Body of pancreas (tissue), 4 donors: ENCODE results near the gene SLC22A5.

Experiments used
- POLR2A ChIP-seq, 3 donors: fragments of 450-650 bp; IDR thresholded peaks; one replicate each; pipeline ENCODE4 v1.6.1; 2016; ENCODE audit warnings: antibody characterized with exemption in 3 of 3, mild to moderate bottlenecking in 2 of 3
- TF ChIP-seq, protein P1 (sequence below), 7 experiments: fragments of 450-650 bp in 4 of 7; fragments of 200-600 bp in 3 of 7; sonication (generic) in 3 of 7; IDR thresholded peaks; one replicate each; pipeline ENCODE4 v1.5.1; 2016 to 2019; ENCODE audit warnings: antibody characterized with exemption in 7 of 7

DNA sequence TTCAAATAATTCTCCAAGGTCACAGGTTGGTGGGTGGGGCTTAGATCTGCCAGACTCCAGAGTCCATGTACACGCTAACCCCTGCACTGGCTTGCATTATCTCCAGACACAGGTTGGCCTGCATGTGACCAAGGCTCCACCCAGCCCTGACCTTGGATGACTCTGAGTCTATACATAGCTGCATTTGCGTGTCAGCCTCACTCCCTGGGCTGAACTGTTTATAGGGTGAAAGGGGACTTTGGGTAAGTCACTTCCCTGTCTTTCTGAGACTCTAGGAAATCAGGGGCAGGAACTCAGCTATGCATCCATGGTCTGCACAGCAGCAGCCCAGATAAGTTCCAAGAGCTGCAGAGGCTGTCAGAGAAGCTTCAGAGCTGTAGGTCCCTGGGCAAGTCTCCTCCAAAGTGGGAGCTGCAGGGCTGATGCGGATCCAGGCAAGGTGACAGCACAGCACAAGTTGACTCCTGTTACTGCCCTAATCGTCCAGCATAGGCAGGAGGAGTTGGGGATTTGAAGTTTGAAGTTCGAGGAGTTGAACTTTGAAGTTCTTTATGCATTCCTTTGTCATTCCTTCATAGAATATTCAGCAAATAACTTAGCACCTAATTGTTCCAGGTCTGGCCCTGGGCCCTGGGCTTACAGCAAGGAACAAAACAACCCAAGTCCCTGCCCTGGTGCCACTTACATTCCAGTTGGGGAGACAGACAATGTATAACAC lies 53.4 kb downstream of the SLC22A5 start:
- TF ChIP-seq, protein P1, sequence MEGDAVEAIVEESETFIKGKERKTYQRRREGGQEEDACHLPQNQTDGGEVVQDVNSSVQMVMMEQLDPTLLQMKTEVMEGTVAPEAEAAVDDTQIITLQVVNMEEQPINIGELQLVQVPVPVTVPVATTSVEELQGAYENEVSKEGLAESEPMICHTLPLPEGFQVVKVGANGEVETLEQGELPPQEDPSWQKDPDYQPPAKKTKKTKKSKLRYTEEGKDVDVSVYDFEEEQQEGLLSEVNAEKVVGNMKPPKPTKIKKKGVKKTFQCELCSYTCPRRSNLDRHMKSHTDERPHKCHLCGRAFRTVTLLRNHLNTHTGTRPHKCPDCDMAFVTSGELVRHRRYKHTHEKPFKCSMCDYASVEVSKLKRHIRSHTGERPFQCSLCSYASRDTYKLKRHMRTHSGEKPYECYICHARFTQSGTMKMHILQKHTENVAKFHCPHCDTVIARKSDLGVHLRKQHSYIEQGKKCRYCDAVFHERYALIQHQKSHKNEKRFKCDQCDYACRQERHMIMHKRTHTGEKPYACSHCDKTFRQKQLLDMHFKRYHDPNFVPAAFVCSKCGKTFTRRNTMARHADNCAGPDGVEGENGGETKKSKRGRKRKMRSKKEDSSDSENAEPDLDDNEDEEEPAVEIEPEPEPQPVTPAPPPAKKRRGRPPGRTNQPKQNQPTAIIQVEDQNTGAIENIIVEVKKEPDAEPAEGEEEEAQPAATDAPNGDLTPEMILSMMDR (IDR thresholded peaks at IDR 0.05): no peak
- TF ChIP-seq POLR2A (IDR thresholded peaks at IDR 0.05): no peak
